T-helper 2 cell treated with Interferon-gamma antibody and Interleukin-4, amounts not matched to agents 5 μg/mL and 100 μg/mL, for 36 hours (primary cell): ENCODE measurements around the gene MUC3A.

Experiments used
- DNase-seq: peaks from one replicate; pipeline ENCODE4 v3.0.0; 2021; ENCODE audit warnings: low spot score
- H3K27ac Mint-ChIP-seq: one replicate; pipeline ENCODE4 v1.8.0; 2021; ENCODE audit warnings: mild to moderate bottlenecking, mixed read lengths
- H3K27me3 Mint-ChIP-seq: one replicate; pipeline ENCODE4 v1.8.0; 2021; ENCODE audit warnings: low read depth, mixed read lengths
- H3K36me3 Mint-ChIP-seq: one replicate; pipeline ENCODE4 v1.8.0; 2021; ENCODE audit warnings: low read depth, mixed read lengths
- H3K4me1 Mint-ChIP-seq: one replicate; pipeline ENCODE4 v1.8.0; 2021; ENCODE audit warnings: low read depth, mixed read lengths
- H3K4me3 Mint-ChIP-seq: one replicate; pipeline ENCODE4 v1.8.0; 2022; ENCODE audit warnings: mild to moderate bottlenecking, moderate library complexity, mixed read lengths
- H3K9me3 Mint-ChIP-seq: one replicate; pipeline ENCODE4 v1.8.0; 2021; ENCODE audit warnings: mixed read lengths

Gene MUC3A

GRCh38 chr7:100952641-100953040 lies 3.3 kb downstream of the MUC3A start:
- Mint-ChIP-seq H3K27me3 (peaks cover 11% of the 10 kb centered on the region), H3K4me3 (no peak overlapping the region), H3K4me1 (no peaks in the 10 kb centered on the region), H3K27ac (no peak overlapping the region), H3K9me3 (no peaks in the 10 kb centered on the region), H3K36me3 (no peaks in the 10 kb centered on the region)
- peak; percentile 8 for DNase-seq

GRCh38 chr7:100957832-100958421 lies 8.6 kb downstream of the MUC3A start:
- Mint-ChIP-seq H3K9me3 (no peaks in the 10 kb centered on the region), H3K4me1 (no peaks in the 10 kb centered on the region), H3K27me3 (peaks cover under 1% of the 10 kb centered on the region), H3K4me3 (no peak overlapping the region), H3K27ac (no peak overlapping the region), H3K36me3 (no peaks in the 10 kb centered on the region)
- no peak for DNase-seq

- no peak overlapping the region for H3K27ac Mint-ChIP-seq
- H3K4me1 Mint-ChIP-seq = no peaks in the 10 kb centered on the region
- peaks cover 6% of the 10 kb centered on the region for H3K27me3 Mint-ChIP-seq
- DNase-seq = no peak
- H3K36me3 Mint-ChIP-seq = no peaks in the 10 kb centered on the region
- H3K9me3 Mint-ChIP-seq = no peaks in the 10 kb centered on the region
- H3K4me3 Mint-ChIP-seq = no peak overlapping the region
Observed at GRCh38 chr7:100959894-100960293, 10.6 kb downstream of the MUC3A start.

- no peaks in the 10 kb centered on the region for H3K9me3 Mint-ChIP-seq
- no peak overlapping the region for H3K27ac Mint-ChIP-seq
Observed at GRCh38 chr7:100962537-100962936, 13.2 kb downstream of the MUC3A start.

GRCh38 chr7:100963386-100963785 lies 14.1 kb downstream of the MUC3A start:
- Mint-ChIP-seq H3K4me1 (peaks cover 9% of the 10 kb centered on the region), H3K27ac (no peak overlapping the region), H3K27me3 (peaks cover 32% of the 10 kb centered on the region), H3K9me3 (no peaks in the 10 kb centered on the region), H3K4me3 (no peak overlapping the region), H3K36me3 (no peaks in the 10 kb centered on the region)
- no peak for DNase-seq

More at GRCh38 chr7:100962537-100962936, 13.2 kb downstream of the MUC3A start:
- Mint-ChIP-seq H3K4me1 (peaks cover 9% of the 10 kb centered on the region), H3K4me3 (no peak overlapping the region), H3K27me3 (peaks cover 23% of the 10 kb centered on the region), H3K36me3 (no peaks in the 10 kb centered on the region)
- no peak for DNase-seq

GRCh38 chr7:100963874-100964273 lies 14.5 kb downstream of the MUC3A start:
- H3K36me3 Mint-ChIP-seq = no peaks in the 10 kb centered on the region
- no peak overlapping the region for H3K4me3 Mint-ChIP-seq
- H3K27me3 Mint-ChIP-seq = peaks cover 36% of the 10 kb centered on the region
- DNase-seq = no peak
- H3K27ac Mint-ChIP-seq = no peak overlapping the region
- H3K4me1 Mint-ChIP-seq = peaks cover 9% of the 10 kb centered on the region
- no peaks in the 10 kb centered on the region for H3K9me3 Mint-ChIP-seq

GRCh38 chr7:100964630-100965029 lies 15.3 kb downstream of the MUC3A start:
- Mint-ChIP-seq H3K36me3 (no peaks in the 10 kb centered on the region), H3K4me1 (peaks cover 9% of the 10 kb centered on the region), H3K27ac (no peak overlapping the region), H3K27me3 (peaks cover 40% of the 10 kb centered on the region), H3K9me3 (no peaks in the 10 kb centered on the region), H3K4me3 (no peak overlapping the region)
- DNase-seq = no peak

- DNase-seq = no peak
- H3K27me3 Mint-ChIP-seq = peaks cover 41% of the 10 kb centered on the region
- peak overlapping the region; percentile 81 for H3K4me3 Mint-ChIP-seq
- no peaks in the 10 kb centered on the region for H3K9me3 Mint-ChIP-seq
- H3K27ac Mint-ChIP-seq = no peak overlapping the region
- H3K4me1 Mint-ChIP-seq = peaks cover 9% of the 10 kb centered on the region
- H3K36me3 Mint-ChIP-seq = no peaks in the 10 kb centered on the region
Observed at GRCh38 chr7:100965045-100965722, 15.8 kb downstream of the MUC3A start.

- DNase-seq = peak; percentile 81
- Mint-ChIP-seq H3K4me1 (peaks cover 9% of the 10 kb centered on the region), H3K36me3 (no peaks in the 10 kb centered on the region), H3K9me3 (no peaks in the 10 kb centered on the region), H3K4me3 (peak overlapping the region; percentile 81), H3K27me3 (peaks cover 41% of the 10 kb centered on the region), H3K27ac (no peak overlapping the region)
Observed at GRCh38 chr7:100965723-100966541, 16.6 kb downstream of the MUC3A start.

- H3K27me3 Mint-ChIP-seq = peaks cover 41% of the 10 kb centered on the region
Observed at GRCh38 chr7:100966542-100967291, 17.4 kb downstream of the MUC3A start.

GRCh38 chr7:100967292-100967863 lies 18.0 kb downstream of the MUC3A start:
- H3K4me3 Mint-ChIP-seq = peak overlapping the region; percentile 11
- peaks cover 9% of the 10 kb centered on the region for H3K4me1 Mint-ChIP-seq
- H3K9me3 Mint-ChIP-seq = no peaks in the 10 kb centered on the region
- no peaks in the 10 kb centered on the region for H3K36me3 Mint-ChIP-seq
- H3K27ac Mint-ChIP-seq = no peak overlapping the region
- H3K27me3 Mint-ChIP-seq = peaks cover 41% of the 10 kb centered on the region
- no peak for DNase-seq

More at GRCh38 chr7:100966542-100967291, 17.4 kb downstream of the MUC3A start:
- Mint-ChIP-seq H3K27ac (no peak overlapping the region), H3K4me3 (peak overlapping the region; percentile 11), H3K9me3 (no peaks in the 10 kb centered on the region), H3K36me3 (no peaks in the 10 kb centered on the region), H3K4me1 (peaks cover 9% of the 10 kb centered on the region)
- no peak for DNase-seq

GRCh38 chr7:100968031-100968430 lies 18.7 kb downstream of the MUC3A start:
- DNase-seq = no peak
- H3K36me3 Mint-ChIP-seq = no peaks in the 10 kb centered on the region
- peaks cover 40% of the 10 kb centered on the region for H3K27me3 Mint-ChIP-seq
- peaks cover 9% of the 10 kb centered on the region for H3K4me1 Mint-ChIP-seq
- no peak overlapping the region for H3K27ac Mint-ChIP-seq
- H3K4me3 Mint-ChIP-seq = no peak overlapping the region
- H3K9me3 Mint-ChIP-seq = no peaks in the 10 kb centered on the region

- no peak for DNase-seq
- H3K4me1 Mint-ChIP-seq = peaks cover 9% of the 10 kb centered on the region
- H3K36me3 Mint-ChIP-seq = no peaks in the 10 kb centered on the region
- no peak overlapping the region for H3K27ac Mint-ChIP-seq
- no peak overlapping the region for H3K4me3 Mint-ChIP-seq
- H3K9me3 Mint-ChIP-seq = no peaks in the 10 kb centered on the region
- peaks cover 38% of the 10 kb centered on the region for H3K27me3 Mint-ChIP-seq
Observed at GRCh38 chr7:100968650-100969049, 19.3 kb downstream of the MUC3A start.
